Pancreas (tissue), 10 donors: ENCODE data around the gene SPATS2. TPM values are rescaled to one million over a fixed set of nuclear protein-coding genes. Genes with fewer than 3 reads are reported as not detected.

Experiments
- ATAC-seq, 4 donors: fragments of 200-7000 bp; cut with Tn5 transposase; one replicate each; pipeline versions ENCODE4 v1.8.0 to v1.9.1; 2020; ENCODE audit warnings: mild to moderate bottlenecking in 4 of 4, moderate library complexity in 4 of 4
- DNase-seq, 6 donors: peaks; one replicate each; pipeline ENCODE4 v3.0.0-alpha.2; 2020
- FAIRE-seq: peaks from 2 replicates; lab custom pipeline; 2012; peaks lifted over from hg19 to GRCh38; lab: Jason Lieb, UNC
- H3K27ac ChIP-seq, 4 donors: fragments of 200-600 bp; sonication (generic); 1 replicate in 3 of 4; 2 replicates in 1 of 4; pipeline versions ENCODE4 v1.5.0 to v1.8.0; 2020
- H3K27me3 ChIP-seq, 4 donors: fragments of 200-600 bp; one replicate each; pipeline ENCODE4 v1.8.0; 2021
- H3K36me3 ChIP-seq, 3 donors: fragments of 200-600 bp; sonication (generic) in 1 of 3; one replicate each; pipeline versions ENCODE4 v1.5.0 to v1.8.0; 2020 to 2021
- H3K4me1 ChIP-seq, 3 donors: fragments of 200-600 bp; one replicate each; pipeline ENCODE4 v1.8.0; 2021
- H3K4me3 ChIP-seq, 4 donors: fragments of 200-600 bp; sonication (generic) in 2 of 4; one replicate each; pipeline versions ENCODE4 v1.5.0 to v1.8.0; 2020 to 2021
- H3K9me3 ChIP-seq, 4 donors: fragments of 200-600 bp; one replicate each; pipeline ENCODE4 v1.8.0; 2021
- WGBS, 2 donors: extraction: QIAGEN DNeasy Blood & Tissue Kit; methylation state at CpG; one replicate each; pipeline ENCODE4 v1.1.7; 2013; 5-methylcytosine and 5-hydroxymethylcytosine counted together
- intact Hi-C, 3 donors: fragments of 100-400 bp; cut with DNase I; formaldehyde crosslinking; loops; one replicate each; pipeline versions ENCODE4 v1.11.1 to v1.14.2; 2022
- polyA plus RNA-seq, 2 donors: library from polyadenylated mRNA; stranded (reverse); fragments of 200-250 nt; gene quantifications; one replicate each; pipeline ENCODE4 v1.2.3, GENCODE V29; 2013
- total RNA-seq, 6 donors: library from RNA; stranded (reverse); fragmentation: NEBNext Ultra II Directional in 4 of 6; extraction: Animal tissue kit (Norgen Biotek cat#: 25700) in 4 of 6; gene quantifications; one replicate each; pipeline versions ENCODE4 v1.2.1 to v1.2.4, GENCODE V29; 2021 to 2023
- TF ChIP-seq, protein P1 (sequence below), 4 donors: fragments of 200-600 bp; sonication (generic) in 3 of 4; IDR thresholded peaks; one replicate each; pipeline versions ENCODE4 v1.5.0 to v1.8.0; 2021; ENCODE audit warnings: antibody characterized with exemption in 4 of 4
- donor health status: healthy with polysubstance abuse.
- donor health status: DM: no; HTN: no; CAD: no; lungs with moderate emphysema.
- donor health status: DM: no; HTN: no; CAD: no.
- donor health status: control.
- donor health status: control.
- donor health status: Bipolar disorder and iron deficiency.
- donor health status: DM: yes; HTN: yes; CAD: no.
- donor health status: DM: no; HTN: no; CAD: no.
- donor health status: DM: no; HTN: no; CAD: no.
- donor health status: DM: yes; HTN: yes; CAD: no.

Gene SPATS2
- total and polyA plus RNA-seq, 8 donors: 7.2 to 12.5 (median 9.4) TPM

- intact Hi-C loops: no loop called here
- TF ChIP-seq, protein P1, sequence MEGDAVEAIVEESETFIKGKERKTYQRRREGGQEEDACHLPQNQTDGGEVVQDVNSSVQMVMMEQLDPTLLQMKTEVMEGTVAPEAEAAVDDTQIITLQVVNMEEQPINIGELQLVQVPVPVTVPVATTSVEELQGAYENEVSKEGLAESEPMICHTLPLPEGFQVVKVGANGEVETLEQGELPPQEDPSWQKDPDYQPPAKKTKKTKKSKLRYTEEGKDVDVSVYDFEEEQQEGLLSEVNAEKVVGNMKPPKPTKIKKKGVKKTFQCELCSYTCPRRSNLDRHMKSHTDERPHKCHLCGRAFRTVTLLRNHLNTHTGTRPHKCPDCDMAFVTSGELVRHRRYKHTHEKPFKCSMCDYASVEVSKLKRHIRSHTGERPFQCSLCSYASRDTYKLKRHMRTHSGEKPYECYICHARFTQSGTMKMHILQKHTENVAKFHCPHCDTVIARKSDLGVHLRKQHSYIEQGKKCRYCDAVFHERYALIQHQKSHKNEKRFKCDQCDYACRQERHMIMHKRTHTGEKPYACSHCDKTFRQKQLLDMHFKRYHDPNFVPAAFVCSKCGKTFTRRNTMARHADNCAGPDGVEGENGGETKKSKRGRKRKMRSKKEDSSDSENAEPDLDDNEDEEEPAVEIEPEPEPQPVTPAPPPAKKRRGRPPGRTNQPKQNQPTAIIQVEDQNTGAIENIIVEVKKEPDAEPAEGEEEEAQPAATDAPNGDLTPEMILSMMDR (IDR thresholded peaks at IDR 0.05): no peak
- DNase-seq: no peak
- no peak for FAIRE-seq
- H3K27me3 ChIP-seq: no peaks in the 10 kb centered on the region
- H3K4me3 ChIP-seq: no peak overlapping the region
- no peak for ATAC-seq
- 69 to 73% methylated on average over 3 of the region's 3 CpGs for WGBS, 2 donors
- no peaks in the 10 kb centered on the region for H3K9me3 ChIP-seq
- no peak overlapping the region for H3K27ac ChIP-seq
- no peaks in the 10 kb centered on the region for H3K4me1 ChIP-seq
- no peaks in the 10 kb centered on the region for H3K36me3 ChIP-seq
Measured at GRCh38 chr12:49451468-49452259, 84.4 kb downstream of the SPATS2 start.

GRCh38 chr12:49455501-49455900 lies 88.2 kb downstream of the SPATS2 start:
- H3K4me1 ChIP-seq: no peaks in the 10 kb centered on the region
- DNase-seq (no peak), ATAC-seq (no peak), FAIRE-seq (no peak)
- no peaks in the 10 kb centered on the region for H3K9me3 ChIP-seq
- no peaks in the 10 kb centered on the region for H3K36me3 ChIP-seq
- intact Hi-C loops: no loop called here
- 95% methylated on average over 6 of the region's 6 CpGs for WGBS, 2 donors
- TF ChIP-seq, protein P1 (IDR thresholded peaks at IDR 0.05): no peak
- H3K27me3 ChIP-seq: no peaks in the 10 kb centered on the region
- H3K27ac ChIP-seq: no peak overlapping the region
- H3K4me3 ChIP-seq: no peak overlapping the region

DNA sequence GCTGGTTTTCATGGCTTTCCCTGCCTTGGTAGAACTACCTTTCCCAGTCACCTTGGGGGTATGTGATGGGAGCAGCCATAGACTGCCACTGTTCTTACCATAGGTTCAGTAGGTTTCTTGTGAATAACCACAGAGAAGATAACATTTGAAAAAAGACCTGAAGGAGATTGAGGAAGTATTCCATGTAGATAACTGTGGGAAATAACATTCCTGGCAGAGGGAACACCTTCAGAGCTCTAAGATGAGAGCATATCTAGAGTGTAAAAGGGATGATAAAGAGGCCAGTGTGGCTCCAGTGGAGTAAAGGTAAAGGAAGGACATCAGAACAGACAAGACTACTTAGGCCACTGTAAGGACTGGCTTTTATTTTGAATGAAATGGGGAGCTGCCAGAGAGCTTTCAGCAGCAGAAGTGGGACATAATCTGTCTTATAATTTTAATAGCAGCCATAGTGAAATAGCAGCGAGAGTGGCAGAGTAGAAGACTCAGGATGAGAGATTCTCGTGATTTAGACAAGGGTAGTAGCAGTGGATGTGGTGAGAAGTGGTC lies 88.9 kb downstream of the SPATS2 start:
- no peaks in the 10 kb centered on the region for H3K4me1 ChIP-seq
- no peak for DNase-seq
- no peak overlapping the region for H3K27ac ChIP-seq
- no peak for FAIRE-seq
- TF ChIP-seq, protein P1 (IDR thresholded peaks at IDR 0.05): no peak
- H3K27me3 ChIP-seq: no peaks in the 10 kb centered on the region
- H3K4me3 ChIP-seq: no peak overlapping the region
- H3K9me3 ChIP-seq: no peaks in the 10 kb centered on the region
- 74 to 85% methylated on average over 2 of the region's 2 CpGs for WGBS, 2 donors
- no peaks in the 10 kb centered on the region for H3K36me3 ChIP-seq
- no peak for ATAC-seq
- intact Hi-C loops: no loop called here

GRCh38 chr12:49458816-49459215 lies 91.6 kb downstream of the SPATS2 start:
- DNase-seq: no peak
- WGBS, 2 donors: 93 to 94% methylated on average over 3 of the region's 3 CpGs
- intact Hi-C loops: no loop called here
- Histone ChIP-seq H3K36me3 (no peaks in the 10 kb centered on the region), H3K27me3 (no peaks in the 10 kb centered on the region), H3K9me3 (no peaks in the 10 kb centered on the region), H3K27ac (no peak overlapping the region), H3K4me1 (no peaks in the 10 kb centered on the region), H3K4me3 (no peak overlapping the region)
- FAIRE-seq: no peak
- no peak for ATAC-seq
- TF ChIP-seq, protein P1 (IDR thresholded peaks at IDR 0.05): no peak

GRCh38 chr12:49461221-49461620 lies 94.0 kb downstream of the SPATS2 start:
- H3K27ac ChIP-seq: no peak overlapping the region
- no peak for DNase-seq
- H3K9me3 ChIP-seq: no peaks in the 10 kb centered on the region
- H3K4me3 ChIP-seq: no peak overlapping the region
- no peaks in the 10 kb centered on the region for H3K36me3 ChIP-seq
- no peaks in the 10 kb centered on the region for H3K4me1 ChIP-seq
- intact Hi-C loops: no loop called here
- no peaks in the 10 kb centered on the region for H3K27me3 ChIP-seq
- ATAC-seq: no peak
- 35 to 50% methylated on average over 1 of the region's 1 CpG for WGBS, 2 donors
- TF ChIP-seq, protein P1 (IDR thresholded peaks at IDR 0.05): no peak
- FAIRE-seq: no peak
